B cell (primary cell): ENCODE measurements around the gene MARK2. TPM values are rescaled to one million over a fixed set of nuclear protein-coding genes. Genes with fewer than 3 reads are reported as not detected.

Source experiments
- ATAC-seq: fragments of 200-7000 bp; cut with Tn5 transposase; one replicate; pipeline ENCODE4 v1.10.0; 2021; ENCODE audit warnings: low read depth, mild to moderate bottlenecking, moderate number of reproducible peaks, moderate library complexity
- CTCF ChIA-PET: fragments of 350-600 bp; sonication (Branson Sonifier 250); formaldehyde crosslinking; loops from one replicate; lab custom pipeline; 2021; ENCODE audit warnings: antibody characterized with exemption, inconsistent platforms; lab: Charles Lee
- POLR2A ChIA-PET: fragments of 350-600 bp; sonication (Branson Sonifier 250); formaldehyde crosslinking; loops from one replicate; lab custom pipeline; 2021; ENCODE audit warnings: antibody characterized with exemption; lab: Charles Lee
- DNase-seq: peaks from one replicate; pipeline ENCODE4 v3.0.0; 2013
- H2AFZ ChIP-seq: 2 replicates; pipeline ENCODE4 v1.6.1; 2012; ENCODE audit warnings: mild to moderate bottlenecking, low read depth, low read length; ENCODE audit not compliant: insufficient read depth, poor library complexity, severe bottlenecking
- H3K27ac ChIP-seq, 2 donors: 1 replicate in 1 of 2; 2 replicates in 1 of 2; pipeline ENCODE4 v1.5.1; 2012 to 2013; ENCODE audit warnings: low read length in 2 of 2, mild to moderate bottlenecking in 2 of 2, moderate library complexity in 1 of 2
- H3K27me3 ChIP-seq, 4 experiments: fragments of 200-600 bp in 1 of 4; sonication (generic) in 1 of 4; replicated peaks in 1 of 4; 1 replicate in 2 of 4; 2 replicates in 2 of 4; pipeline versions ENCODE4 v1.6.1 to v1.7.0; 2013 to 2016; ENCODE audit warnings: low read length in 3 of 4, mild to moderate bottlenecking in 2 of 4, mixed read lengths in 1 of 4, moderate library complexity in 1 of 4; ENCODE audit not compliant: insufficient read depth in 4 of 4, control insufficient read depth in 3 of 4; ENCODE audit errors: control extremely low read depth in 1 of 4
- H3K36me3 ChIP-seq, 2 experiments: replicated peaks in 1 of 2; 1 replicate in 1 of 2; 2 replicates in 1 of 2; pipeline versions ENCODE4 v1.6.1 to v1.7.1; 2013; ENCODE audit warnings: low read length in 1 of 2; ENCODE audit not compliant: insufficient read depth in 2 of 2, control insufficient read depth in 1 of 2; ENCODE audit errors: control extremely low read depth in 1 of 2, extremely low read depth in 1 of 2
- H3K4me1 ChIP-seq, 2 donors: fragments of 200-600 bp in 1 of 2; sonication (generic) in 1 of 2; 1 replicate in 1 of 2; 2 replicates in 1 of 2; pipeline versions ENCODE4 v1.5.1 to v1.6.1; 2013 to 2017; ENCODE audit warnings: low read length in 2 of 2; ENCODE audit not compliant: control insufficient read depth in 2 of 2, insufficient read depth in 2 of 2
- H3K4me2 ChIP-seq: replicated peaks from 2 replicates; pipeline ENCODE3; 2012; ENCODE audit warnings: mild to moderate bottlenecking, low read depth, low read length; ENCODE audit not compliant: poor library complexity, severe bottlenecking
- H3K4me3 ChIP-seq, 5 experiments: fragments of 200-600 bp in 1 of 5; sonication (generic) in 1 of 5; 1 replicate in 3 of 5; 2 replicates in 2 of 5; pipeline versions ENCODE4 v1.5.1 to v1.7.0; 2011 to 2016; ENCODE audit warnings: low read length in 4 of 5, mild to moderate bottlenecking in 4 of 5, low read depth in 2 of 5, control low read depth in 1 of 5, moderate library complexity in 1 of 5; ENCODE audit not compliant: insufficient read depth in 1 of 5; ENCODE audit errors: control extremely low read depth in 1 of 5, extremely low read depth in 1 of 5
- H3K79me2 ChIP-seq: fragments of 200-600 bp; sonication (generic); one replicate; pipeline ENCODE4 v1.6.0; 2016; ENCODE audit warnings: low read length; ENCODE audit not compliant: control insufficient read depth, insufficient read depth
- H3K9ac ChIP-seq: fragments of 200-600 bp; sonication (generic); 2 replicates; pipeline ENCODE4 v1.6.1; 2017; ENCODE audit warnings: mild to moderate bottlenecking, low read length, moderate library complexity
- H3K9me3 ChIP-seq, 3 donors: one replicate each; pipeline versions ENCODE4 v1.6.1 to v1.7.1; 2013; ENCODE audit warnings: low read length in 2 of 3; ENCODE audit not compliant: control insufficient read depth in 2 of 3, insufficient read depth in 1 of 3; ENCODE audit errors: control extremely low read depth in 1 of 3
- H4K20me1 ChIP-seq: 2 replicates; pipeline ENCODE4 v1.6.0; 2012; ENCODE audit warnings: mild to moderate bottlenecking, low read length; ENCODE audit not compliant: insufficient read depth, control insufficient read depth, poor library complexity, severe bottlenecking
- H3K27ac Mint-ChIP-seq: one replicate; pipeline ENCODE4 v1.8.0; 2021; ENCODE audit warnings: mixed read lengths
- H3K27me3 Mint-ChIP-seq: one replicate; pipeline ENCODE4 v1.8.0; 2021; ENCODE audit warnings: mixed read lengths
- H3K4me1 Mint-ChIP-seq: one replicate; pipeline ENCODE4 v1.8.0; 2021; ENCODE audit warnings: mixed read lengths
- H3K4me3 Mint-ChIP-seq: one replicate; pipeline ENCODE4 v1.8.0; 2021; ENCODE audit warnings: mixed read lengths
- H3K9me3 Mint-ChIP-seq: one replicate; pipeline ENCODE4 v1.8.0; 2022; ENCODE audit warnings: mixed read lengths; ENCODE audit not compliant: insufficient read depth
- CTCF ChIP-seq: fragments of 200-600 bp; IDR thresholded peaks from one replicate; pipeline ENCODE4 v1.8.0; 2022; ENCODE audit warnings: antibody characterized with exemption, mild to moderate bottlenecking
- EZH2 ChIP-seq: IDR thresholded peaks from 2 replicates; pipeline ENCODE4 v1.6.1; 2012; ENCODE audit warnings: borderline replicate concordance, low read depth, mild to moderate bottlenecking, moderate library complexity, low read length; ENCODE audit not compliant: insufficient read depth, poor library complexity, severe bottlenecking
- WGBS: methylation state at CpG from one replicate; pipeline ENCODE4 v1.1.5; 2013; ENCODE audit warnings: missing lambda C conversion rate; ENCODE audit not compliant: insufficient coverage; 5-methylcytosine and 5-hydroxymethylcytosine counted together
- intact Hi-C: fragments of 100-400 bp; cut with micrococcal nuclease; formaldehyde crosslinking; loops from one replicate; pipeline ENCODE4 v1.10.0; 2022
- polyA plus RNA-seq: library from polyadenylated mRNA; depleted of rRNA; stranded (reverse); fragments of >200 nt; gene quantifications from 2 replicates; pipeline ENCODE4 v1.2.3, GENCODE V29; 2012
- total RNA-seq, 2 donors: library from RNA; stranded (reverse); fragments of 120-200 nt in 1 of 2; gene quantifications; 1 replicate in 1 of 2; 2 replicates in 1 of 2; pipeline versions ENCODE4 v1.2.3 to v1.2.4, GENCODE V29; 2013 to 2022

The MARK2 gene
- total and polyA plus RNA-seq, 2 donors (not counting 1 experiment from before 2014, with no cell fraction given), result 47.2 to 58.1 TPM

- peaks cover 30% of the 10 kb centered on the region for H3K4me1 Mint-ChIP-seq
- no peak overlapping the region for H3K9ac ChIP-seq
- intact Hi-C loops, result no loop called here
- POLR2A ChIA-PET, result interaction anchor here (0.6 kb wide), 1 partner anchor 9 kb away, joined by 9 read pairs; no protein-coding TSS in a partner anchor
- H3K36me3 ChIP-seq, result peaks cover 3 to 19% of the 10 kb centered on the region in 2 experiments
- no peaks in the 10 kb centered on the region for H3K9me3 Mint-ChIP-seq
- H3K27ac ChIP-seq, result no peak overlapping the region
- no peak overlapping the region for H2AFZ ChIP-seq
- DNase-seq (no peak), ATAC-seq (no peak)
- no peak overlapping the region for H3K4me3 ChIP-seq
- H3K79me2 ChIP-seq, result peaks cover 94% of the 10 kb centered on the region
- CTCF ChIA-PET, result no interaction called here
- H3K4me1 ChIP-seq, result peaks cover 16 to 17% of the 10 kb centered on the region in 2 donors
- TF ChIP-seq EZH2 (no peak), CTCF (no peak)
- no peak overlapping the region for H3K4me2 ChIP-seq
- H3K27me3 ChIP-seq, result no peaks in the 10 kb centered on the region
- no peak overlapping the region for H3K27ac Mint-ChIP-seq
- peaks cover 61% of the 10 kb centered on the region for H4K20me1 ChIP-seq
- no peaks in the 10 kb centered on the region for H3K9me3 ChIP-seq
- no CpG with 5 or more reads among the region's 3 CpGs for WGBS
- H3K4me3 Mint-ChIP-seq, result no peak overlapping the region
- no peaks in the 10 kb centered on the region for H3K27me3 Mint-ChIP-seq
Observed at GRCh38 chr11:63853476-63853875, 14.6 kb downstream of the MARK2 start.

- POLR2A ChIA-PET, result interaction anchor here (0.7 kb wide), 1 partner anchor 85 kb away, joined by 6 read pairs; no protein-coding TSS in a partner anchor
- H3K27ac ChIP-seq, result no peak overlapping the region
- H3K27me3 ChIP-seq, result no peaks in the 10 kb centered on the region
- H3K4me1 Mint-ChIP-seq, result peaks cover 27% of the 10 kb centered on the region
- DNase-seq (no peak), ATAC-seq (no peak)
- H4K20me1 ChIP-seq, result peaks cover 61% of the 10 kb centered on the region
- H3K9me3 Mint-ChIP-seq, result no peaks in the 10 kb centered on the region
- no peak overlapping the region for H3K4me2 ChIP-seq
- no peaks in the 10 kb centered on the region for H3K9me3 ChIP-seq
- no peak overlapping the region for H2AFZ ChIP-seq
- TF ChIP-seq EZH2 (no peak), CTCF (no peak)
- H3K79me2 ChIP-seq, result peaks cover 96% of the 10 kb centered on the region
- 100% methylated on average over 1 of the region's 4 CpGs for WGBS
- H3K4me3 Mint-ChIP-seq, result no peak overlapping the region
- H3K4me3 ChIP-seq, result no peak overlapping the region
- no peak overlapping the region for H3K27ac Mint-ChIP-seq
- H3K4me1 ChIP-seq, result peaks cover 16 to 17% of the 10 kb centered on the region in 2 donors
- H3K9ac ChIP-seq, result no peak overlapping the region
- CTCF ChIA-PET, result interaction anchor here (1.6 kb wide), 1 partner anchor 16 kb away, joined by 3 read pairs; the partner anchor contains the start of gene MARK2
- peaks cover 3 to 17% of the 10 kb centered on the region in 2 experiments for H3K36me3 ChIP-seq
- no peaks in the 10 kb centered on the region for H3K27me3 Mint-ChIP-seq
- intact Hi-C loops, result no loop called here
Observed at GRCh38 chr11:63854696-63855095, 15.8 kb downstream of the MARK2 start.
